ENCODE results near the gene ELOVL4. TPM values are rescaled to one million over a fixed set of nuclear protein-coding genes. Genes with fewer than 3 reads are reported as not detected.

Gene ELOVL4
- total RNA-seq, 1 donor from 2014 or later: 0.24 TPM

DNA sequence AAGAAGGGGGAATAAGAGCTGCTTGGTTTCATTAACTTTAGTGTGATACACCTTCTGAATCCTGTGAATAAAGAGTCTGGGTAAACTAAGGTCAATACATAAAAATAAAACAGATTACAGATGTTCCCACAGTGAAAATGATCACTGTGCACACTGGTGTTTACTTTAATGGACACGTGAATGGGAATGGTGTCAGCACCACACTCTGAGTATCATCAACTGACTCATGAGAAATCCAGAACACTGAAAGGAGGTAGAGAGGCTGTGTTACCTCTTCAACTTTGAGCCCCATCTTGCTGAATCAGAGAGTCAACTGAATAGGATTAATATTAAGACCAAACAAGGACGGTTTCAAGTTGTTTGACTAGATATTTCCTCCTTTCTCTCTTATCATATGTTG lies 75.0 kb downstream of the ELOVL4 start:
- H3K36me3 ChIP-seq: no peaks in the 10 kb centered on the region
- H3K27me3 ChIP-seq (ENCODE audit: low read depth): no peaks in the 10 kb centered on the region
- TF ChIP-seq, protein P1, sequence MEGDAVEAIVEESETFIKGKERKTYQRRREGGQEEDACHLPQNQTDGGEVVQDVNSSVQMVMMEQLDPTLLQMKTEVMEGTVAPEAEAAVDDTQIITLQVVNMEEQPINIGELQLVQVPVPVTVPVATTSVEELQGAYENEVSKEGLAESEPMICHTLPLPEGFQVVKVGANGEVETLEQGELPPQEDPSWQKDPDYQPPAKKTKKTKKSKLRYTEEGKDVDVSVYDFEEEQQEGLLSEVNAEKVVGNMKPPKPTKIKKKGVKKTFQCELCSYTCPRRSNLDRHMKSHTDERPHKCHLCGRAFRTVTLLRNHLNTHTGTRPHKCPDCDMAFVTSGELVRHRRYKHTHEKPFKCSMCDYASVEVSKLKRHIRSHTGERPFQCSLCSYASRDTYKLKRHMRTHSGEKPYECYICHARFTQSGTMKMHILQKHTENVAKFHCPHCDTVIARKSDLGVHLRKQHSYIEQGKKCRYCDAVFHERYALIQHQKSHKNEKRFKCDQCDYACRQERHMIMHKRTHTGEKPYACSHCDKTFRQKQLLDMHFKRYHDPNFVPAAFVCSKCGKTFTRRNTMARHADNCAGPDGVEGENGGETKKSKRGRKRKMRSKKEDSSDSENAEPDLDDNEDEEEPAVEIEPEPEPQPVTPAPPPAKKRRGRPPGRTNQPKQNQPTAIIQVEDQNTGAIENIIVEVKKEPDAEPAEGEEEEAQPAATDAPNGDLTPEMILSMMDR (IDR thresholded peaks at IDR 0.05): no peak
- ATAC-seq (no peak), DNase-seq (no peak)
- intact Hi-C loops (cut with DNase I): no loop called here
- H3K4me1 ChIP-seq: peaks cover 8% of the 10 kb centered on the region
- H3K27ac ChIP-seq: no peak overlapping the region
- H3K9me3 ChIP-seq: no peaks in the 10 kb centered on the region
- no peak overlapping the region for H3K4me3 ChIP-seq

DNA sequence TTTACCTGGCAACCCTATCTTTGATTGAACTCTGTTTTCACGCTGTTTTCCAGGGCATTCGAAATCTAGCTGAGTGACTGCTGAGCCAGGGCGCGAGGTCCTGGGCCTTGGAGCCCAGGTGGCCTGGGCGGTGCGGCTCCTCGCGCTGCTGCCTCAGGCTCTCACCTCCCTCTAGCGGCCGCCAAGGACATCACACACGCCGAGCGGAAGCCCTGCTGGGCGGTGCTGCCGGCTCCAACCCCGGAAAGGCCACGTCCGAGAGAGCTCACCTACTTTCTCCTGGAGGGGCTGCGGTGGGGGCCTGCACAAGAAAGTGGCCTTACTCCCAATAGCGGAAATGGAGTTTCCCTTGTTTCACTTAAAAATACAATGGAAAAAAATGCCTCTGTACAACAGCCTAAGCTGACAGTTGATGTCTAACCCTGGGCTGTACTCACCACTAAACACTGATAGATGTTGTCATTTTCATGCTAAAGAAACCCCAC lies 77.7 kb downstream of the ELOVL4 start:
- TF ChIP-seq, protein P1 (IDR thresholded peaks at IDR 0.05): peak; percentile 93
- intact Hi-C loops (cut with DNase I): no loop called here
- ATAC-seq (peak; percentile 98 to 99), DNase-seq (peak; percentile 84)
- Histone ChIP-seq H3K27me3 (ENCODE audit: low read depth) (no peaks in the 10 kb centered on the region), H3K4me1 (peaks cover 8% of the 10 kb centered on the region), H3K9me3 (no peaks in the 10 kb centered on the region), H3K4me3 (peak overlapping the region; percentile 40), H3K27ac (no peak overlapping the region), H3K36me3 (no peaks in the 10 kb centered on the region)

DNA sequence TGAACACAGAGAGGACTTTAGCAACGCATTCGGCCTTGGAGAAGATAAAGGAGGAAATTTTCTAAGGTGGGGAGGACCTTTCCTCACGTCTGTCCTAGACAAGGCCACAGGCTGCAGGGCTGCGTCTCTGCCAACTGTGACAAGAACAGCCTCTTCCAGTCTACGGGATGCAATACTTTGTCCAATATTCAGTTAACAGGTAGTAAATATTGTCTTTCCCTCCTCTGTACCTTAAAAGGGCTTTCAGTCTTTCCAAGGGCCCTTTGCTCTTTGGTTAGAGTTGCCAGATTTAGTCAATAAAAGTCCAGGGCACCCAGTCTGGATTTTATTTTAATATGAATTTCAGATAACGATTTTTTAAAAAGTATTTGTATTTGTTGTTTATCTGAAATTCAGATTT lies 78.2 kb downstream of the ELOVL4 start:
- Histone ChIP-seq H3K9me3 (no peaks in the 10 kb centered on the region), H3K4me3 (no peak overlapping the region), H3K4me1 (peaks cover 8% of the 10 kb centered on the region), H3K36me3 (no peaks in the 10 kb centered on the region), H3K27me3 (ENCODE audit: low read depth) (no peaks in the 10 kb centered on the region), H3K27ac (no peak overlapping the region)
- intact Hi-C loops (cut with DNase I): no loop called here
- no peak for DNase-seq
- ATAC-seq: no peak
- TF ChIP-seq, protein P1 (IDR thresholded peaks at IDR 0.05): no peak

DNA sequence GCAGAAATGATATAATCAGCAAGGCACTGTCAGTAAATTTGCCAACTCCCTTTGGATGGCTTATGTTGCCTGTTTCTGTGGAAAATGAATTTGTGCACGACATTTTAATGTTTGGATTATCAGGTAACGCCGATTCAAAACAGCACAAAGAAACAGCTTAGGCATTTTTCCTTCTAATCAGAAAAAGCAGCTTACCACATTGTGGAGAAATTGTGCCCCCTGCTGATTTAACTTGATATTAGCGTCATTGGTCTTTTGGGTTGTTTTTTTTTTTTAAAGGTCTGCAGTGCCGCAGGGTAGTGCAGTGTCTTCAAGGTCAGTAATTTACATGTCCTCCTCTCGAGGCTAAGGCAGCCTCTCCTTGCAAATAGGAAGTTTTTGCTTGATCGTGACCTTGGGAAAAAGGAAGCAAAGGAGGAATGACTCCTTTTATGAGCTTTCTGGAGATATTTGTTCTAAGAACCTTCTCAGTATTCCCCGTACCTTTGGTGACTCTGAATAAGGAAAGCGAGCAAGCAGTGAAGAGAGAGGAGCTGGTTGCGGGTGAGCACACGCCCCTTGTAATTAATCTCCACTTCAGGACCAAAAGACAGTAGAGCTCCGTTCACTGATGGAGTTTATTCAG lies 79.1 kb downstream of the ELOVL4 start:
- H3K4me3 ChIP-seq: no peak overlapping the region
- no peaks in the 10 kb centered on the region for H3K36me3 ChIP-seq
- no peak overlapping the region for H3K27ac ChIP-seq
- intact Hi-C loops (cut with DNase I): no loop called here
- ATAC-seq (peak; percentile 48 to 49), DNase-seq (no peak)
- TF ChIP-seq, protein P1 (IDR thresholded peaks at IDR 0.05): peak; percentile 54
- peaks cover 8% of the 10 kb centered on the region for H3K4me1 ChIP-seq
- H3K27me3 ChIP-seq (ENCODE audit: low read depth): no peaks in the 10 kb centered on the region
- no peaks in the 10 kb centered on the region for H3K9me3 ChIP-seq

Other genes starting within 250 kb of the ELOVL4 start
- gene TTK, start 57.1 kb upstream of the ELOVL4 start, total RNA-seq: 1.7 TPM
- gene BCKDHB, start 159.1 kb upstream of the ELOVL4 start, total RNA-seq: 13.8 TPM